ENCODE data around the gene FLYWCH1. TPM values are rescaled to one million over a fixed set of nuclear protein-coding genes. Genes with fewer than 3 reads are reported as not detected.

The FLYWCH1 gene
- total RNA-seq, 1 donor from 2014 or later: 21.6 TPM

DNA sequence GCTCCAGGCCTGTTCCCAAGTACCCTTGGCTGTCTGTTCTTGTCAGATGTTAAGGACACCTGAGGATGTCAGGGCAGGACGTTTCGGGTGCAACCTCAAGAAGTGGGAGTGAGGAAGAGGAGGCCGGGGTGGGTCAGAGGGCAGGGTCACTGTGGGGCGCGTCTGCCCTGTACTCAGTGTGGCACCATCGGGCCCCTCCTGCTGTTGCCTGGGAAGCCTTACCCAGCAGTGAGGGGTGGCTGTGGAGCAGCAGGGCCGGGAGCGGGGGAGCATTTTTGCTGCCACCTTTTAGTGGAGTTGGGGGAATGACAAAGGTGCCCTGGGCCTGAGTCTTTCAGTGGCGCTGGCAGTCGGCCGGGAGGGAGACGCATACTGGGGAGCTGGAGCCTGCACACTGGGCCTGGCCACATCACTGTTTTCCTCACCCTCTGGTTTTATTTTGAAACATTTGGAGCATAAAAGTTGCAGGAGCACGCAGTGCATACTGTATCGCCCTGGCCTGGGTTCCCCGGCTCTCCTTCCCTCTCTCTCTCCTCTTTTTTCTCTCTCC lies 11.1 kb upstream of the FLYWCH1 start:
- no peak for DNase-seq

DNA sequence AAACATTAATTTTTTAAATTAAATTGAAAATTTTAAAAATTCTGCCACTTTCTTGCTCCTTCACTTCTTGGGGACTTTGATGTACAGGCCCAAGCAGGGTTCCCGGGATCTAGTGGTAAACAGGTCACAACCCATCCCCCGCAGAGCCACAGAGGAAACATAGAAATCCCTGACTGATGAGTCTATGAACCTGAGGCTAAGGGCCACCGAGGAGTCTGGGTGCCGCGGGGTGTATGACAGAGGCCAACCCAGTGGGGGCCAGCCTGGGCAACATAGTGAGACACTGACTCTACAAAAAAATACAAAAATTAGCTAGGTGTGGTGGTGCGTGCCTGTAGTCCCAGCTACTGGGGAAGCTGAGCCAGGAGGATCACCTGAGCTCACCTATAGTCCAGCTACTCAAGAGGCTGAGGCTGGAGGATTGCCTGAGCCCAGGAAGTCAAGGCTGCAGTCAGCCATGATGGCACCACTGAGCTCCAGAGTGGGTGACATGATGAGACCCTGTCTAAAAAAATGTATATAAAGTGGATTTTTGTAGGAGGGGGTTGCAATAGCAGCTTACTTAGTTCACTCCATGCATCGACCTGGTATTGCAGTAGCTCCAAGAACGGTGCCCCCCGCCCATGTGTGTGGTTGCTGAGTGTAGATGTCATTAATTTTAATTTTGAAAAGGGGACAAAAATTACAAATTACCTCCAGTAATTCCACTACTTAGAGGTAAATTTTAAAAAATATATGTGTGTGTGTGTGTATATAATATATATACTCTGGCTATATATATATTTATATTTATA lies 9.2 kb upstream of the FLYWCH1 start:
- DNase-seq: no peak

DNA sequence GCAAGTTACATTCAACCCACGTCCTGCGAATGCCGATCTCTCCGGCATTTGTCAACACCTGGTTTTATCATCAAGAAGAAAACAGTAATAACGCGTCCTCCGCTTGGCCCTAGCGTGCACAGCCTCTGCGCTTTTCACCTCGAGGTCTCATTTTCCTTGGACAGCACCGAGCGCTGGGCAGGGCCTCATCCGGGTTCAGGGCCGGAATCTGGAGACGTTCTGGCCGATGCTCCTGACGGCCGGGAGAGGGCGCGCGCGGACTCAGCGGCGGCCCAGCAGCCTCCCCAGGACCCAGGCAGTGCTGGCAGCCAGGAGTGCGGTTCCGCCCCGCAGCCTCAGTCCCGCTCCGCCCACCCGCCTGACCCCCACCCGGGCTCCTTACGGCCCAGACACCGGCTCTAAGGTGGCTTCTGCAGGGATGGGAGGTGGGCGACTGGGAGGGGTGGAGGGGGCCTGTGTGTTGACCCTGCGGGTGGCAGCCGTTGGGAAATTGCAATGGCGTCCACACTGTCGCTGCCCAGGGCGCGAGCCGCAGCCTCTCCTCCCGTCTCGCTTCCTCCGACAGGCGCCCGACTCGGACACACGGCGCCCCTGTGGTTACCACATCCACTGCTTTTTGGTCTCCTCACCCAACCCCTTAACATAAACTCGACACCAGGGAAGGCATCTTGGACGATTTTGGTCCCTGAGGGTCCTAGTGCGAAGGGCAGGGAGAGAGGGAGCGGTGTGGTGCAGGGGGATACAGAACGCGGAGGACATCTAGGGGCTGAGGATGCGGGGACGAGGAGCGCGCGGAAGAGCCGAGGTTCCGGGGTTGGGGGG lies 7.4 kb upstream of the FLYWCH1 start:
- peak; percentile 91 for DNase-seq

DNA sequence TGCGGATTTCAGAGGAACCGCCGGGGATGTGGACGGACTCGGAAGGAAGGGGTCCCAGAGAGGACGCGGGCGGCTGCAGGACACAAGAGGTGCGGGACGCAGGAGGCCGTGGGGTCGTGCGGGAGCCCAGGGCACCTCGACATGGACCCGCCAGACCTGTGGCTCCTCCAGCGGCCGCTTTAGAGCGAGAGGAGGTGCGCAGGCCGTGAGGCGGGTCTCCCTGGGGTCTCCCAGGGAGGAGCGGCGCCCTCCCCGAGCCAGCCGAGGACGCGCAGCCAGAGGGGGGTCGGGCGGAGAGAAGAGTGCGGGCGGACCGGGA lies 6.8 kb upstream of the FLYWCH1 start:
- no peak for DNase-seq

DNA sequence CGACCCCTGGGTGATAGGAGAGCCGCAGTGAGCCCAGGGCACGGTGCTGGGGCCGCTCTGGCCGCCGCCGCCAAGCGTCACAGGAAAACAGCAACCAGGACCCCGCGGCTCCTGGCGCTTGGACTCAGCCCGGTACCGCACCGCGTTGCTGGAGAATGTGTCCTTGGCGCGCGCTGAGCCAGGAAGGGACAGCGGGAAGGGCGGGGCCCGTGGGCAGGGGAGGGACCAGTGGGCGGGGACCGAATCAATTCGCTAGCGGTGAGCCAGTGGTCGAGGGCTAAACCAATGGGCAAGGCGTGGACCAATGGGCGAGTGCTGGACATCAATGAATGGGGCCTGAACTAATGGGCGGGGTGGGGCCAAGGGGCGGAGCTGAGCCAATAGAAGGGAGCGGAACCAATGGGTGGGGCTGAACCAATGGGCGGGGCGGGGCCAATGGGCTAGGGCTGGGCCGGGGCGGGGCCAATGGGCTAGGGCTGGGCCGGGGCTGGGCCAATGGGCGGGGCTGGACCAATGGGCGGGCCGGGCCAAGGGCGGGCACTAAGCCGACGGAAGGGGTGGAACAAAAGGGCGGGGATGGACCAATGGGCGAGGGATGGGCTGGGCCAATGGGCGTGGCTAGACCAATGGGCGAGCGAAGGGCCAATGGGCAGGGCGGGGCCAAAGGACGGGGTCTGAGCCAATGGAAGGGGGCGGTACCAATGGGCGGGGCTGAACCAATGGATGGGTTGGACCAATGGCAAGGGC lies 6.3 kb upstream of the FLYWCH1 start:
- DNase-seq: peak; percentile 97

DNA sequence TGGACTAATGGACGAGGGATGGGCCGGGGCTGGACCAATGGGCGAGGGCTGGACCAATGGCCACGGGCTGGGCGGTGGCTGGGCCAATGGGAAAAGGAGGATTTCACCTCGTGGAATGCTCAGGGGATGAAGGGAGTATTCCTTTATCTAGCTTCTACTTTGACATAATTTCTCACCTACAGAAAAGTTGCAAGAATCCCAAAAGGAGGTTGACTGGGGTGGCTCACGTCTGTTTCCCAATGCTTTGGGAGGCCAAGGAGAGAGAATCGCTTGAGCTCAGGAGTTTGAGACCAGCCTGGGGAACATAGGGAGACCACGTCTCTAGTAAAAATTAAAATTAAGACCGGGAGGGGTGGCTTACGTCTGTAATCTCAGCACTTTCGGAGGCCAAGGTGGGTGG lies 5.7 kb upstream of the FLYWCH1 start:
- DNase-seq: no peak

DNA sequence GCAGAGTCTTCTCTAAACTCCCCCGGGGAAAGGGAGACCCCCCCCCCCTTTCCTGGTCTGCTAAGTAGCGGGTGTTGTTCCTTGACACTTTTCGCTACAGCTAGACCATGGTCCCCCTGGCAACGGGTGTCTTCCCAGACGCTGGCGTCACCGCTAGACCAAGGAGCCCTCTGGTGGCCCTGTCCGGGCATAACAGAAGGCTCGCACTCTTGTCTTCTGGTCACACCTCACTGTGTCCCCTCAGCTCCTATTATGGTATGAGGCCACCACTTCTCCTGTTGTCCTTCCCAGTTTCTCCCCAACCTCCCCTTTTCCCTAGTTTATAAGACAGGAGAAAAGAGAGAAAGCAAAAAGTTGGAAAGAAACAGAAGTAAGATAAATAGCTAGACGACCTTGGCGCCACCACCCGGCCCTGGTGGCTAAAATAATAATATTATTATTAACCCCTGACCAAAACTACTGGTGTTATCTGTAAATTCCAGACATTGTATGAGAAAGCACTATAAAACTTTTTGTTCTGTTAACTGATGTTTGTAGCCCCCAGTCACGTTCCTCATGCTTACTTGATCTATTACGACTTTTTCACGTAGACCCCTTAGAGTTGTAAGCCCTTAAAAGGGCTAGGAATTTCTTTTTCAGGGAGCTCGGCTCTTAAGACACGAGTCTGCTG lies 4.5 kb upstream of the FLYWCH1 start:
- DNase-seq: peak; percentile 65

DNA sequence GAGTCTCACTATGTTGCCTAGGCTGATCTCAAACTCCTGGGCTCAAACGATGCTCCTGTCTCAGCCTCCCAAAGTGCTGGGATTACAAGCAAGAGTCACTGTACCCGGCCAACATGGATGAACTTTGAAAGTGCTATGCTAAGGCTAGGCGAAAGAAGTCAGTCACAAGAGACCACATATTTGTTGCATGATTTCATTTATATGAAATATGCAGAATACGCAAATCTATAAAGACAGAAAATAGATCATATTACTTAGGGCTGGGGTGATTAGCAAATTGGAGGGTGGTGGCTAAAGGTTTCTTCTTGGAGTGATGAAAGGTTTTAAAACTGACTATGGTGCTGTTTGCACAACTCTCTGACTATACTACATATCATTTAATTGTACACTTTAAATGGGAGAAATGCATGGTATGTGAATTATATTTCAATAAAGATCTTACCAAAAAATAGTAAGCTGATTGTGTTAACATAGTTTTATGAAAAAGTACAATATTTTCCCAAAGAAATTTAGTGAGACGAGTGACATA lies 1.2 kb upstream of the FLYWCH1 start:
- DNase-seq: no peak

DNA sequence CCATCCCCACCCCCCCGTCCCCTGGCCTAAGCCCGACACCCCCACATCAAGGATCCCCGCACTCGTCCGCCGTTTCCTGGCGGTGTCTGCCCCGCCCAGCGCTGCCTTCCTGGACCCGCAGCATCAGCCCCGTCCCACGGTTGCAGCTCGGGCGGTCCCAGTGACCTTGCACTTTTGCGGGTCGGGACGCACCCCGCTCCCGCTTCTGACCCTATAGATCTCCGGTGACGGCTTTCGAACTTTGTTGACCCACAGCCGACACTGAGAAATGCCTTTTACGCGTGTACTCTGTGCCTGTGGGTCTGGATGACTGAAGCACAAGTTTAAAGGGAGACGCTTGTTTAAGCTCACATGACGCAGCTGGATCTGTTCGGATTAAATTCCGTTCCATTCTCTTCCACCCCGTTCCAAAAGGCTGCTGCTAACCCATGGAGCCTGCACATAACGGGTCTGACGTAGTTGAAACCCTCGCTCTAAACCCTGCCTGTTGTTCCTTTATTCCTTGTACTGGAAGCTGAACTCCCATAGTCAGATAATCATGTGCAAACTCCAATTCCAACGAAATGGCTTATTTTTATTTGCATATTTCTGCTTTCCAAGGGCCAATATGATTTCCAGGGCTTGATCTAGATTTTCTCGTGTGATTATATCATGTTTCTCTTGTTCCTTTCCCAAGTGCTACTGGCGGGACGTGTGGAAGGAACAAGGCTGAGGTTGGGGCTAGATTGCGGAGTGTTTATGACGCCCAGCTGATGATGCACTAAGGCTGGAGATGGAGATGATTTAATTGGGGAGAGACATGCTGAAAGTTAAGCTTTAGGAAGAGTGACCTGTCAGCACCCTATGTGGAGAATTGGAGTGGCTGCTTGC lies 834 bp downstream of the FLYWCH1 start:
- peak; percentile 81 for DNase-seq

DNA sequence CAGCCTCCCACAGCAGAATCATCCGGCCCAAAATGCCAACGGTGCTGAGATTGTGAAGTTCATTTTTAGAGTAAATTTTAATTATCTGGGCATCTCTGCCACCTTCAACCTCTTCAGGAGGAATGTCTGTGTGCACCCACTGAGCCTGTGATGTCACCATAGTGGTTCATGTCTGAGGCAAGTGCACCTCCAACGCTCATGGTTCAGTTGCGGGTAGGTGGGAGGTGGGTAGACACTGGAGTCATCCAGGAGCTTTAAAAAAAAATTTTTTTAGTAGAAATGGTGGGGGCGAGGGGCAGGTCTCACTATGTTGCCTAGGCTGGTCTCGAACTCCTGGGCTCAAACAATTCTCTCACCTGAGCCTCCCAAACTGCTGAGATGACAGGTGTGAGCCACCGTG lies 1.9 kb downstream of the FLYWCH1 start:
- no peak for DNase-seq

DNA sequence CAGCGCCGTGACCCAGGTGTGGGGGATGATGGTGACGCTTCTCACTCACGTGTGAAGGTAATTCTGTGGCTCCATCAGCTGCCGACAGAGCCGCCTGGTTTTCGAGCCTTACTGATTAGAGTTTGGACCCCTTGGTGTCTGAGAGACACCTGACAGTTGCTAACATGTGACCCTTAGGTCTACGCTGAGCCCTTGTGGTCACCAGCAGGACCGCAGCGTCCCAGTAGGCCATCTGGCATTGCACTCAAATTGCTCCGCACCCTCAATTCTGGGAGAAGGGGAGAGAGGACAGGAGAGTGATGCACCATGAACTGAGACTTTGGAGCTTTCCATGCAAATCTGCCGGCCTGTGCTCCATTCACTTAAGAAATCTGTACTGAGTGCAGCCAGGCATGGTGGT lies 2.5 kb downstream of the FLYWCH1 start:
- no peak for DNase-seq

DNA sequence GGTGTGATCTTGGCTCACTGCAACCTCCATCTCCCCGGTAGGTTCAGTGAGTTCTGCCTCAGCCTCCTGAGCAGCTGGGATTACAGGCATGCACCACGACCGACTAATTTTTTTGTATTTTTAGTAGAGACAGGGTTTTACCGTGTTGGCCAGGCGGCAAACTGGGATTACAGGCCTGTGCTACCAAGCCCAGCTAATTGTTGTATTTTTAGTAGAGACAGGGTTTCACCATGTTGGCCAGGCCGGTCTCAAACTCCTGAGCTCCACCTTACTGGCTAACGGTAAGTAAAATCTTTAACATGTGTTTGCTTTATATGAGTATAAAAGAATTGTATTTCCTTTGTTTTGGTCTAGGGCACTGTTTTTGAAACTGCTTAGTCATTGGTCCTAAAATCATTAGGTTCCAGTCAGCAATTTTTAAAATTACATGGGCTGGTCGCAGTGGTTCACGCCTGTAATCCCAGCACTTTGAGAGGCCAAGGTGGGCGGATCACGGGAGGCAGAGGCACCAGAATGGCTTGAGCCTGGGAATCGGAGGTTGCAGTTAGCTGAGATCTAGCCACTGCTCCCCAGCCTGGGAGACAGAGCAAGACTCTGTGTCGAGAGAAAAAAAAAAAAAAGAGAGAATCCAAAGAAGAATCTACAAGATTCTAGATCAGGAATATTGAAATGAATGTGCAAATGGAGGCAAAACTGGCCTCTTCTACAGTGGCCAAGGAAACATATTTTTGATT lies 3.6 kb downstream of the FLYWCH1 start:
- DNase-seq: no peak

DNA sequence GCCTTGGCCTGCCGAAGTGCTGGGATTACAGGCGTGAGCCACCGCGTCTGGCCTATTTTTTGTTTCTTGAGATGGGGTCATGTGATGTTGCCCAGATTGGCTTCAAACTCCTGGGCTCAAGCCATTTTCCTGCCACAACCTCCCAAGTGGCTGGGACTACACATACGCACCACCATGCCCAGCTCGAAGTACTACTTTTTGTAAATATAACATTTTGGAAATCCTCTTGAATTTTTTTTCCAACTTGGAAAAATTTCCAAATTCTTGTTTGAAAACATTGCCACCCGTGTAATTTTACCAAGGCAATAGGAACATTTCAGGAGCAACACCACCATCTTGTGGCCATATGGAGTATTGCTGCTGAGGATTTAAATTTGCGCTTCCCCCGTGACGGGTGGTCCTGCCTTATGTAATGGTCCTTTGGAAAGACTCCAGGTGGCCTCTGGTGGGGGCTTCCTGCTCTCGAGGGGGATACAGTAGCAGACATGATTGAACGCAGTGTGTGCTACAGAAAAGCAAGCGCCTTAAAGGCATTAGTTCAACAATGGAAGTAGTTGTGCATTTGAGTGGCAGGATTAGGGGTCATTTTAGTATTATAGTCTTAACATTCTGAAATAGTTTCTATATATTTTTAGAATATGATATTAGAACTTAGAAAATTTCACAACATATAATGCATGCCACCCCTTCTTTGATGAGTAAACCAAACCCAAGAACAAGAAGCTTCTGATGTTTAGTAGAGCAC lies 8.0 kb downstream of the FLYWCH1 start:
- peak; percentile 93 for DNase-seq

DNA sequence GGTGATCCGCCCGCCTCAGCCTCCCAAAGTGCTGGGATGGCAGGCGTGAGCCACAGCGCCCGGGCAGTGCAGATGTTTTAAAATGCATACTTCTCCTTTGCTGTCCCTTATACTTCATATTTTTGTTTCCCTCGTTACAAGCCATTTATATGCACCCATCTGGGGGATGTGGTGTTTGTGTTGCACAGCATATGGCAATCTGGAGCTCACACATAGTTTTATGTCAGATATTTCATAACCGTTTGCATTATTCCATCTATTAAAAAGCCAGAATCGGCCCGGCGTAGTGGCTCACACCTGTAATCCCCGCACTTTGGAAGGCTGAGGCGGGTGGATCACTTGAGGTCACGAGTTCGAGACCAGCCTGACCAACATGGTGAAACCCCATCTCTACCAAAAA lies 11.8 kb downstream of the FLYWCH1 start:
- DNase-seq: no peak

DNA sequence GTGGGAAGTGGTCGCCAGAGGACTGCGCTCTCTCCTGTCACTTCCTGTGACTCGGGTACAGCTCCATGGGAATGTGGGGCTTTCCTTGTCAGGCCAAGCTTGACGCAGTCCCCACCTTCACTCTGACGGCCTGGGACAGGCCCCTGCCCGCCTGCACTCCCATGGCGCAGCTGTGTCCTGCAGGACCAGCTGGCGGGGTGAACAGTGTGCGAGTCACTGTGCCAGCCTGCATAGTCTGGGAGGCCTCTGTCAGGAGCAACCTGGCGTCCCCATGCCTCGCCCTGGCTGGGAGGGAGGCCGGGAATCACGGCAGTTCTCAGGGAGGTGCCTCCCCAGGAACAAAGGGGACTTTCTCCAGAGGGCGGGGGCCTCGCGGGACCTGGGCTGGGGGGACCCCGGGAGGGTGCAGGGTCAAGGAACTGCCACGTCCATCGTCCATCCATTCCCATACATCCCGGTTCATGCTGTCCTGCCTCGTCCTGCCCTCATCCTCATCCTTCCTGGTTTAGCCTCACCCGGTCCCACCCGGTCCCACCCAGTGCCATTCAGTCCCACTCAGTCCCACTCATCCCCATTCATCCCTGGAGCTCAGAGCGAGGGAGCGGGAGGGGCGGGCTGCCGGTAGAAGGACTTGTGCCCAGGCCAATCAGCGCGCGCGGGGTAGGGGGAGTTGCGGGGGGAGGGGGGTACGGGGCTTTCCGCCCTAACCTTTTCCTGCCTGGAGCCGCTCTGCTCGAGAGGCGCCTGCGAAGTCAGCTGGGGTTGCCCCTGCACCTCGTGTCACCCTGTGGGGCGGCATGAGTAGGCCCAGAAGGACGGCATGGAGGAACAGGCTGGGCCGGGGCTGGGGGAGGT lies 13.4 kb downstream of the FLYWCH1 start:
- peak; percentile 45 for DNase-seq

DNA sequence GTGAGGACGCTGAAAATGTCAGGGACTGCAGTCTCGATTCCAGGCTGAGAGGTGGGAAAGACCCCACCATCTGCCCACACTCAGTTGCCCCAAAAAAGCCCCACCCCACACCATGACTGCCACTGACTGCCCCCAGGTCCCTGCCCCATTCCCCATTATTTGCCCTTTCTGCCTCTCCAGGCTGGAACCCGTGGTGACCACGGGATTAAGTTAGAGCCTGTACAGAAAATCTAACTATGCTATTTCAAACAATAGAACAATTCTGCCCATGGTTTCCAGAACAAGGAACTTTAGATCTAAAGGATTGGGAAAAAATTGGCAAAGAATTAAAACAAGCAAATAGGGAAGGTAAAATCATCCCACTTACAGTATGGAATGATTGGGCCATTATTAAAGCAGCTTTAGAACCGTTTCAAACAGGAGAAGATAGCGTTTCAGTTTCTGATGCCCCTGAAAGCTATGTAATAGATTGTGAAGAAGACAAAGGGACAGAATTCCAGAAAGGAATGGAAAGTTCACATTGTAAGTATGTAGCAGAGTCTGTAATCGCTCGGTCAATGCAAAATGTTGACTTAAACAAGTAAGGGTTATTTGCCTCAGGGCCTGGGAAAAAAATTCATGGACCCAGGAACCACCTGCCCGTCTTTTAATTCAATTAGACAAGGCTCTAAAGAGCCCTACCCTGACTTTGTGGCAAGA lies 14.4 kb downstream of the FLYWCH1 start:
- DNase-seq: no peak

DNA sequence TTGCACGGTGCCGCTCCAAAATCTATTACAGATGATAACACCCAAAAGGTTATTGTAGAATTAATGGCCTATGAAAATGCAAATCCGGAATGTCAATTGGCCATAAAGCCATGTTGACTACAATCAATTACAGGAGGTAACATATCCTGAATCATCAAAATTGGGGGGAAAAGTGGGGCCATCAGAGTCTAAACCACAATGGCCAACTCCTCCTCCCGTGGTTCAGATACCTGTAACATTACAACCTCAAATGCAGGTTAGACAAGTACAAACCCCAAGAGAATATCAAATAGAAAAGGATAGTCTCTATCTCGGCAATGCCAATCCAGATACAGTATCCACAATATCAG lies 14.9 kb downstream of the FLYWCH1 start:
- DNase-seq: no peak
